ENCODE measurements around the gene MAMDC2. TPM values are rescaled to one million over a fixed set of nuclear protein-coding genes. Genes with fewer than 3 reads are reported as not detected.

The MAMDC2 gene
- polyA plus RNA-seq, 1 experiment = 10.4 TPM

DNA sequence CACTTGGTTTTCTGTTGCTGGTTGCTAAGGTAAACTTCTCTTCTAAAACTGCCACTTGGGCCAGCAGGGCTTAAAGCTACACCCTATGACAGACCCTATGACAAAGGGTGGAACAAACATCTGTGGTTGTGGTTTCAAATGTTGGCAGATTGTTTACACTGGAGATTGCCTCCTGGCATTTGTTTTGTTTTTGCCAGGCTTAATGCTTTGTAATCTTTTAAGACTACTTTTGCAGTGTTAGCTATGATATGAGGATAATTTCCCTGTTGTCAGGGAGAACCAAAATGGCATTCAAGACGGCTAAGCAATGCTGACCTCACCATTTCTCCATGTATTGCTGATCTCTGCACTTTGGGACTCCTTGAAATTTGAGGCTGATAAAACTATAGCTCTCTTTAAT is 50.3 kb downstream of the MAMDC2 start:
- no peak overlapping the region for H3K4me3 ChIP-seq (ENCODE audit: low read depth, low read length)
- no peak for DNase-seq (ENCODE audit: low read depth, low spot score)
- CTCF ChIA-PET = interaction anchor here (1.1 to 5.2 kb wide), 3 partner anchors 12 to 122 kb away, joined by 3 to 51 read pairs (median 5); no protein-coding TSS in a partner anchor
- no peak overlapping the region for H3K27ac ChIP-seq (ENCODE audit: low read depth, low read length)
- no peaks in the 10 kb centered on the region for H3K9me3 ChIP-seq (ENCODE audit: control insufficient read depth, insufficient read depth, low read length)
- TF ChIP-seq, protein P1, sequence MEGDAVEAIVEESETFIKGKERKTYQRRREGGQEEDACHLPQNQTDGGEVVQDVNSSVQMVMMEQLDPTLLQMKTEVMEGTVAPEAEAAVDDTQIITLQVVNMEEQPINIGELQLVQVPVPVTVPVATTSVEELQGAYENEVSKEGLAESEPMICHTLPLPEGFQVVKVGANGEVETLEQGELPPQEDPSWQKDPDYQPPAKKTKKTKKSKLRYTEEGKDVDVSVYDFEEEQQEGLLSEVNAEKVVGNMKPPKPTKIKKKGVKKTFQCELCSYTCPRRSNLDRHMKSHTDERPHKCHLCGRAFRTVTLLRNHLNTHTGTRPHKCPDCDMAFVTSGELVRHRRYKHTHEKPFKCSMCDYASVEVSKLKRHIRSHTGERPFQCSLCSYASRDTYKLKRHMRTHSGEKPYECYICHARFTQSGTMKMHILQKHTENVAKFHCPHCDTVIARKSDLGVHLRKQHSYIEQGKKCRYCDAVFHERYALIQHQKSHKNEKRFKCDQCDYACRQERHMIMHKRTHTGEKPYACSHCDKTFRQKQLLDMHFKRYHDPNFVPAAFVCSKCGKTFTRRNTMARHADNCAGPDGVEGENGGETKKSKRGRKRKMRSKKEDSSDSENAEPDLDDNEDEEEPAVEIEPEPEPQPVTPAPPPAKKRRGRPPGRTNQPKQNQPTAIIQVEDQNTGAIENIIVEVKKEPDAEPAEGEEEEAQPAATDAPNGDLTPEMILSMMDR (IDR thresholded peaks at IDR 0.05; ENCODE audit: low read depth, low read length) = no peak
- H3K27me3 ChIP-seq (ENCODE audit: control insufficient read depth, insufficient read depth, low read length) = no peaks in the 10 kb centered on the region
- POLR2A ChIA-PET = no interaction called here

GRCh38 chr9:70094747-70095146 is 51.1 kb downstream of the MAMDC2 start:
- no peaks in the 10 kb centered on the region for H3K27me3 ChIP-seq (ENCODE audit: control insufficient read depth, insufficient read depth, low read length)
- TF ChIP-seq, protein P1 (IDR thresholded peaks at IDR 0.05; ENCODE audit: low read depth, low read length) = no peak
- no peak for DNase-seq (ENCODE audit: low read depth, low spot score)
- H3K4me3 ChIP-seq (ENCODE audit: low read depth, low read length) = no peak overlapping the region
- POLR2A ChIA-PET = no interaction called here
- H3K27ac ChIP-seq (ENCODE audit: low read depth, low read length) = no peak overlapping the region
- no peaks in the 10 kb centered on the region for H3K9me3 ChIP-seq (ENCODE audit: control insufficient read depth, insufficient read depth, low read length)
- CTCF ChIA-PET = interaction anchor here (1.1 to 5.2 kb wide), 3 partner anchors 11 to 123 kb away, joined by 3 to 51 read pairs (median 5); no protein-coding TSS in a partner anchor

DNA sequence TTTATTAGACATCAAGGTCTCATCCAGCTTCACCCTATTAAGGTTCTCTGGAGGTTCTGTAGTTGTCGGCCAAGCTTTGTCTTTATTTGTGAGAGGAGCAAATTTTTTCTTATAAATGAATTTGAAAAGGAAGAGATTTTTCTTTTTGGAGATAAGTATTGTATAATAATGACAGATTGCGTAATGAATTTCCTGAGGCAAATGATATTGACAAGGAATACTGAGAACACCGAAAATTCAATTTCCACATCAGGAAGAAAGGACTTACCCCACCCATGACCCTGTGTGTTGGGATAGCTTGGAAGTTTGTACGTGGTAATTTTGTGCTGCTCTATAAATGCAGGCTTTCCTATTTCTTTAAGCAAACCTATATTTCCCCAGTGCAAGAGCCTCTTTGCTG is 53.5 kb downstream of the MAMDC2 start:
- ChIA-PET POLR2A (no interaction called here), CTCF (interaction anchor here (5.2 kb wide), 1 partner anchor 15 kb away, joined by 51 read pairs; no protein-coding TSS in a partner anchor)
- H3K27ac ChIP-seq (ENCODE audit: low read depth, low read length) = no peak overlapping the region
- no peaks in the 10 kb centered on the region for H3K9me3 ChIP-seq (ENCODE audit: control insufficient read depth, insufficient read depth, low read length)
- H3K4me3 ChIP-seq (ENCODE audit: low read depth, low read length) = no peak overlapping the region
- TF ChIP-seq, protein P1 (IDR thresholded peaks at IDR 0.05; ENCODE audit: low read depth, low read length) = no peak
- DNase-seq (ENCODE audit: low read depth, low spot score) = no peak
- no peaks in the 10 kb centered on the region for H3K27me3 ChIP-seq (ENCODE audit: control insufficient read depth, insufficient read depth, low read length)

- Histone ChIP-seq H3K27me3 (ENCODE audit: control insufficient read depth, insufficient read depth, low read length) (no peaks in the 10 kb centered on the region), H3K27ac (ENCODE audit: low read depth, low read length) (no peak overlapping the region), H3K9me3 (ENCODE audit: control insufficient read depth, insufficient read depth, low read length) (0 out of 2 replicates have a peak, but pooled peaks cover 3% of the 10 kb centered on the region), H3K4me3 (ENCODE audit: low read depth, low read length) (no peak overlapping the region)
- POLR2A ChIA-PET = no interaction called here
- TF ChIP-seq, protein P1 (IDR thresholded peaks at IDR 0.05; ENCODE audit: low read depth, low read length) = no peak
- CTCF ChIA-PET = interaction anchor here (6.0 kb wide), 1 partner anchor 12 kb away, joined by 55 read pairs; no protein-coding TSS in a partner anchor
- no peak for DNase-seq (ENCODE audit: low read depth, low spot score)
These were observed 56.7 kb downstream of the MAMDC2 start for GRCh38 chr9:70100362-70100761.

DNA sequence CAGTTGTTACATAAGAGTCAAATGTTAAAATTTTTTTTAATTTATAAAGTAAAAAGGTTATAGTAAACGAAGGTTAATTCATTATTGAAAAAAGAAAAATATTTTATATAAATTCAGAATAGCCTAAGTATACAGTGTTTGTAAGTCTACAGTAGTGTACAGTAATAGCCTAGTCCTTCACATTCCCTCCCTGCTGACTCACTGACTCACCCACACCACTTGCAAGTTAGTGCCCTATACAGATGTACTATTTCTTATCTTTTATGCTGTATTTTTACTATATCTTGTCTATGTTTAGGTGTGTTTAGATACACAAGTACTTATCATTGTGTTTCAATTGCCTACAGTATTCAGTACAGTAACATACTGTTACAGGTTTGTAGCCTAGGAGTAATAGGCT is 57.6 kb downstream of the MAMDC2 start:
- TF ChIP-seq, protein P1 (IDR thresholded peaks at IDR 0.05; ENCODE audit: low read depth, low read length) = no peak
- DNase-seq (ENCODE audit: low read depth, low spot score) = no peak
- Histone ChIP-seq H3K4me3 (ENCODE audit: low read depth, low read length) (no peak overlapping the region), H3K27me3 (ENCODE audit: control insufficient read depth, insufficient read depth, low read length) (no peaks in the 10 kb centered on the region), H3K9me3 (ENCODE audit: control insufficient read depth, insufficient read depth, low read length) (0 out of 2 replicates have a peak, but pooled peaks cover 3% of the 10 kb centered on the region), H3K27ac (ENCODE audit: low read depth, low read length) (no peak overlapping the region)
- ChIA-PET POLR2A (no interaction called here), CTCF (interaction anchor here (6.0 kb wide), 1 partner anchor 11 kb away, joined by 55 read pairs; no protein-coding TSS in a partner anchor)
